Uterus (tissue), 4 donors: ENCODE results near the gene DNPEP. TPM values are rescaled to one million over a fixed set of nuclear protein-coding genes. Genes with fewer than 3 reads are reported as not detected.

Source experiments
- DNase-seq, 2 donors: peaks; one replicate each; pipeline ENCODE4 v3.0.0-alpha.2; 2019 to 2020
- H3K27ac ChIP-seq, 2 donors: fragments of 200-600 bp; sonication (generic); 1 replicate in 1 of 2; 2 replicates in 1 of 2; pipeline ENCODE4 v1.5.1; 2016 to 2018
- H3K27me3 ChIP-seq, 2 donors: fragments of 200-600 bp; sonication (generic); one replicate each; pipeline ENCODE4 v1.5.1; 2018 to 2019; ENCODE audit warnings: control low read depth in 1 of 2
- H3K36me3 ChIP-seq, 2 donors: fragments of 200-600 bp; sonication (generic); one replicate each; pipeline ENCODE4 v1.5.1; 2019; ENCODE audit warnings: control low read depth in 1 of 2
- H3K4me1 ChIP-seq, 2 donors: fragments of 200-600 bp; sonication (generic); one replicate each; pipeline ENCODE4 v1.5.1; 2018 to 2019; ENCODE audit warnings: control low read depth in 1 of 2
- H3K4me3 ChIP-seq, 2 donors: fragments of 200-600 bp; sonication (generic); 1 replicate in 1 of 2; 2 replicates in 1 of 2; pipeline ENCODE4 v1.5.1; 2018 to 2019; ENCODE audit warnings: mild to moderate bottlenecking in 1 of 2
- H3K9me3 ChIP-seq, 2 donors: fragments of 200-600 bp; sonication (generic); one replicate each; pipeline ENCODE4 v1.5.1; 2019; ENCODE audit warnings: control low read depth in 1 of 2
- CTCF ChIP-seq, 4 experiments: fragments of 200-600 bp in 2 of 4; fragments of 450-650 bp in 2 of 4; sonication (generic) in 2 of 4; IDR thresholded peaks; one replicate each; pipeline ENCODE4 v1.5.1; 2016 to 2019; ENCODE audit warnings: antibody characterized with exemption in 4 of 4, mild to moderate bottlenecking in 2 of 4, moderate library complexity in 1 of 4
- POLR2A ChIP-seq, 2 donors: fragments of 450-650 bp; IDR thresholded peaks; one replicate each; pipeline ENCODE4 v1.6.1; 2016; ENCODE audit warnings: antibody characterized with exemption in 2 of 2, mild to moderate bottlenecking in 1 of 2, moderate library complexity in 1 of 2
- intact Hi-C: fragments of 100-400 bp; cut with DNase I; formaldehyde crosslinking; loops from one replicate; pipeline ENCODE4 v1.15.1; 2023; ENCODE audit warnings: low total_unique reads
- total RNA-seq, 4 donors: library from RNA; depleted of rRNA in 3 of 4; stranded (reverse); fragments of >200 nt in 3 of 4; gene quantifications; one replicate each; pipeline versions ENCODE4 v1.1.0 to v1.2.4, GENCODE V29; 2014 to 2023
- donor health status: DM: yes; HTN: yes; CAD: no.

The DNPEP gene
- total RNA-seq, 4 donors from 2014 or later = 35.9 to 93.7 (median 47.5) TPM

- H3K36me3 ChIP-seq = no peaks in the 10 kb centered on the region
- peak overlapping the region; percentile 90 to 95 for H3K27ac ChIP-seq
- peak; percentile 82 to 93 (median 88) for TF ChIP-seq CTCF (IDR thresholded peaks at IDR 0.05)
- TF ChIP-seq POLR2A (IDR thresholded peaks at IDR 0.05) = no peak
- peaks cover 0 to 4% of the 10 kb centered on the region in 2 donors for H3K4me1 ChIP-seq
- DNase-seq = peak; percentile 74 to 84
- H3K4me3 ChIP-seq = no peak overlapping the region
- intact Hi-C loops = loop anchor here (5.0 kb wide), 1 partner anchor 129 kb away; no protein-coding TSS in a partner anchor
- no peaks in the 10 kb centered on the region for H3K27me3 ChIP-seq
- no peaks in the 10 kb centered on the region for H3K9me3 ChIP-seq
These were observed 15.2 kb upstream of the DNPEP start for GRCh38 chr2:219402665-219403515.

DNA sequence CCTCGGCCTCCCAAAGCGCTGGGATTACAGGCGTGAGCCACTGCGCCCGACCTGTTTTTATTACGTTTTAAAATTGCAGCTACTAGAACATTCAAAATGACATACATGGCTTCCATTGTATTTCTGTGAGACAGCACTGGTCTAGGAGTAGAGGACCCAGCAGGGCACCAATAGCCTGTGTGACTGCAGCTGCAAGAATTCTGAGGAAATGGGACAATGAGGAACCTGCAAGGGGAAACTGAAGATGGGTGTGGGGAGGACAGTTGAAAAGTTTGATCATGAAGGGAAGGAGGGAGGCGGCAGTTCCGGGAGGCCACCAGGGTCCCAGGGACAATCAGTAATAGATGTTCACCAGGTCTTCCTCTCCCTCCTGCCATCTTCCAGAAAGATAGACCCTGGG lies 13.9 kb upstream of the DNPEP start:
- H3K9me3 ChIP-seq = no peaks in the 10 kb centered on the region
- peaks cover 0 to 4% of the 10 kb centered on the region in 2 donors for H3K4me1 ChIP-seq
- no peak for TF ChIP-seq POLR2A (IDR thresholded peaks at IDR 0.05)
- TF ChIP-seq CTCF (IDR thresholded peaks at IDR 0.05) = no peak
- no peaks in the 10 kb centered on the region for H3K36me3 ChIP-seq
- H3K4me3 ChIP-seq = no peak overlapping the region
- H3K27me3 ChIP-seq = no peaks in the 10 kb centered on the region
- H3K27ac ChIP-seq = no peak overlapping the region
- DNase-seq = no peak
- intact Hi-C loops = loop anchor here (5.0 kb wide), 1 partner anchor 131 kb away; no protein-coding TSS in a partner anchor

DNA sequence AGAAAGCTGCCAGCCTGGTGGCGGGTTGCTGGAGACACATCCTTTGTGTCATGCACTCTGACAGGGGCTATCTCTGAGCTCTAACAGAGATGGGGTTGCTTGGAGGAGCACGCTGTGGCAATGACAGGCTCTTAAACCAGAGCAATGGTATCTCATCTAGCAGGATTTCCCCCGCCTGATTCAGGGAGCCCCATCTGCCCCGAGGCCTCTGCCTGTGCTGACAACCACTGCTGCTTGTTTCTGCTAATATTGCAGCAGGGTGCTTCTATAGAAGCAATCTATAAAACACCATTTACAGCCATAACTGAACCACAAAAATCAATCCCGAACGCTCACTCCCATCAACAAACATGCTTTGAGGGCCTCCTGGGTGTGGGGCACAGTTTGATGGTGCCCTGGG lies 12.8 kb upstream of the DNPEP start:
- H3K36me3 ChIP-seq = no peaks in the 10 kb centered on the region
- DNase-seq = no peak
- intact Hi-C loops = loop anchor here (5.0 kb wide), 1 partner anchor 132 kb away; no protein-coding TSS in a partner anchor
- no peak overlapping the region for H3K4me3 ChIP-seq
- H3K4me1 ChIP-seq = peaks cover 0 to 4% of the 10 kb centered on the region in 2 donors
- H3K27me3 ChIP-seq = no peaks in the 10 kb centered on the region
- TF ChIP-seq POLR2A (IDR thresholded peaks at IDR 0.05) = no peak
- no peak for TF ChIP-seq CTCF (IDR thresholded peaks at IDR 0.05)
- H3K9me3 ChIP-seq = no peaks in the 10 kb centered on the region
- no peak overlapping the region for H3K27ac ChIP-seq

DNA sequence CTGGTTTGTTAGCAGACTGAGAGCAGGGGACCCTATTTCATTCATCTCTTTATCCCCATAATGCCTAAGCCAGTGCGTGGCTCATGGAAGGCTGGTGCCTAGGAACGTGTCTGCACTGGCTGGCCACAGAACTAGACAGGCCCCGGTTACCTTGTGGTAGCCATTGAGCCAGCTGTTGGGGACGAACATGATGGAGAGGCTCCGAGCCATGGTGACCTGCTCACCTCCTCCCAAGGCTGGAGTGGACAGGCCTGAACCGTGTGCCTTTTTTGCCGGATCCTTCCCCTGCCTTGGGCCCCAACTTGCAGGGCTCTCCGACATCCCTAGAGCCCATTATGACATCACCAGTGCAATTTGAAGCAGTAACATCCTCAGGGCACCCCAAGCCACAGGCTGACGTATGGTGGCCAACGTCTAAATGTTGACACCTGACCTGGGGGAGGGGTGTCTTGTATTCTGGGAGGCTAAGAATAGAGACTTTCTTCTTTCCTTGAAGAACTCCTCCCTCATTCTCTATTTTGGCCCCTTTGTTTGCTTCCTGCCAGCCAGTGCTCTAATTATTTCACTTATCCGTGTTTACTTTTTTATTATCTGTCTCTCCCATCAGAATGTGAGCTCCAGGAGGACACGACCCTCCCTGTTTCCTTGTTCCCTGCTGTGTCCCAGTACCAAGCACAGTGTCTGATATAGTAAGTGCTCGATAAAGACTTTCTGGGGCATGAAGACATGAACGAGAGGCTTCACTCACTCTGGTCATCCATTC lies 12.2 kb upstream of the DNPEP start:
- TF ChIP-seq CTCF (IDR thresholded peaks at IDR 0.05) = no peak
- no peak for TF ChIP-seq POLR2A (IDR thresholded peaks at IDR 0.05)

More for the DNA sequence above, 12.2 kb upstream of the DNPEP start:
- no peak for DNase-seq
- H3K27ac ChIP-seq = no peak overlapping the region
- H3K4me1 ChIP-seq = peaks cover 0 to 4% of the 10 kb centered on the region in 2 donors
- no peaks in the 10 kb centered on the region for H3K36me3 ChIP-seq
- H3K4me3 ChIP-seq = no peak overlapping the region
- H3K9me3 ChIP-seq = no peaks in the 10 kb centered on the region
- intact Hi-C loops = loop anchor here (5.0 kb wide), 1 partner anchor 132 kb away; no protein-coding TSS in a partner anchor
- no peaks in the 10 kb centered on the region for H3K27me3 ChIP-seq
